ENCODE results near the gene ZNF136. TPM values are rescaled to one million over a fixed set of nuclear protein-coding genes. Genes with fewer than 3 reads are reported as not detected.

ZNF136 gene
- polyA plus RNA-seq (ENCODE audit: insufficient read length in 12 of 12), result 10 to 100 TPM in 2 of 12 donors, 1 to 10 TPM in 9, not detected in 1; 6.0 to 10.9 (median 8.6) TPM
- long read RNA-seq, donor 1, transcript ZNF136-201 (4 exons, 3,643 nt), result major isoform, 5 of 5 reads
- long read RNA-seq, donor 1, partial matches to known transcripts, result 0 of 5 reads
- long read RNA-seq, donor 1, other reads (novel, unspliced or antisense), result 0 of 5 reads
- long read RNA-seq, donor 2, partial matches to known transcripts, result 0 of 4 reads
- long read RNA-seq, donor 2, other reads (novel, unspliced or antisense), result 0 of 4 reads
- long read RNA-seq, donor 3, partial matches to known transcripts, result 0 of 1 reads
- long read RNA-seq, donor 3, other reads (novel, unspliced or antisense), result 0 of 1 reads
- long read RNA-seq, donor 4, partial matches to known transcripts, result 0 of 1 reads
- long read RNA-seq, donor 4, other reads (novel, unspliced or antisense), result 0 of 1 reads
- long read RNA-seq, donor 5, partial matches to known transcripts, result 0 of 2 reads
- long read RNA-seq, donor 5, other reads (novel, unspliced or antisense), result 0 of 2 reads
- long read RNA-seq, donor 6, partial matches to known transcripts, result 0 of 3 reads
- long read RNA-seq, donor 6, other reads (novel, unspliced or antisense), result 0 of 3 reads
- long read RNA-seq, donor 7, partial matches to known transcripts, result 0 of 1 reads
- long read RNA-seq, donor 7, other reads (novel, unspliced or antisense), result 0 of 1 reads
- long read RNA-seq, donor 8, partial matches to known transcripts, result 0 of 2 reads
- long read RNA-seq, donor 8, other reads (novel, unspliced or antisense), result 0 of 2 reads
- long read RNA-seq, donor 9, partial matches to known transcripts, result 0 of 2 reads
- long read RNA-seq, donor 9, other reads (novel, unspliced or antisense), result 0 of 2 reads
- long read RNA-seq, donor 10, partial matches to known transcripts, result 0 of 3 reads
- long read RNA-seq, donor 10, other reads (novel, unspliced or antisense), result 0 of 3 reads
- long read RNA-seq, donor 11, partial matches to known transcripts, result 0 of 4 reads
- long read RNA-seq, donor 11, other reads (novel, unspliced or antisense), result 0 of 4 reads

- DNase-seq, result peak; percentile 96
Measured at GRCh38 chr19:12162882-12163806, at the start of gene ZNF136. ZNF136 (plus strand) TSS chr19:12163096; CDS start chr19:12163204, 108 bp downstream.

DNA sequence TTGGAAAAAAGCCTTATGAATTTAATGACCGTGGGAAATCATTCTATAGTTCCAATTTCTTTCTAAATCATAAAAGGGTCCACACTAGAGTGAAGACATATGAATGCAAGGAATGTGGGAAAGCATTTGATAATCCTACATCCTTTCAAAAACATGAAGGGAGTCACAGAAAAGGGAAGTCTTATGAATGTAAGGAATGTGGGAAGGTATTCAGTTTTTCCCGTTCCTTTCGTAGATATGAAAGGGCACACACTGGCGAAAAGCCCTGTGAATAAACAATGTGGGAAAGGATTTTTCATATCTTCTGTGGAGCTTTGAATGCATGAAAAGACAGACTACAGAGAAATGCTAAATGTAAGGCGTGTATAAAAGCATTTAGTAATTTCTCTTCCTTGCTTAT is 49.8 kb upstream of the ZNF136 start:
- DNase-seq, result no peak

GRCh38 chr19:12117201-12117970 is 45.5 kb upstream of the ZNF136 start:
- DNase-seq, result no peak

DNA sequence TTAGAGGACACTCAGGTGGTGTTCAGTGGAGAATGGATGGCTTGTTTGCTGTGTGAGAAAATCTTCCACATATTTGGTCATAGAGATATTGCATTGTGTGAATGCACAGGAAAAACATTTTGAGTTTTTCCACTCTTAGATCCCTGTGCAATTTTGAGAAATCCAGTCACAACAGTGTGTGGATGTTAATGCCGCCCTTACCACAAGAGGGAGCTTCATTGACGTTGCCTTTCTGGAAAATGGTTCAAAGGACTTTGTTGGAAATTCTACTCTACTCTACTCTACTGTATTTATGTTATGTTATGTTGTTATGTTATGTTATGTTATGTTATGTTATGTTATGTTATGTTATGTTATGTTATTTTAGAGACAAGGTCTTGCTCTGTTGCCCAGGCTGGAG is 36.2 kb upstream of the ZNF136 start:
- DNase-seq, result no peak

- no peak for DNase-seq
Measured at GRCh38 chr19:12133069-12133468, 29.8 kb upstream of the ZNF136 start.

GRCh38 chr19:12137221-12137940 is 25.5 kb upstream of the ZNF136 start:
- DNase-seq, result no peak

GRCh38 chr19:12139269-12139668 is 23.6 kb upstream of the ZNF136 start:
- no peak for DNase-seq

DNA sequence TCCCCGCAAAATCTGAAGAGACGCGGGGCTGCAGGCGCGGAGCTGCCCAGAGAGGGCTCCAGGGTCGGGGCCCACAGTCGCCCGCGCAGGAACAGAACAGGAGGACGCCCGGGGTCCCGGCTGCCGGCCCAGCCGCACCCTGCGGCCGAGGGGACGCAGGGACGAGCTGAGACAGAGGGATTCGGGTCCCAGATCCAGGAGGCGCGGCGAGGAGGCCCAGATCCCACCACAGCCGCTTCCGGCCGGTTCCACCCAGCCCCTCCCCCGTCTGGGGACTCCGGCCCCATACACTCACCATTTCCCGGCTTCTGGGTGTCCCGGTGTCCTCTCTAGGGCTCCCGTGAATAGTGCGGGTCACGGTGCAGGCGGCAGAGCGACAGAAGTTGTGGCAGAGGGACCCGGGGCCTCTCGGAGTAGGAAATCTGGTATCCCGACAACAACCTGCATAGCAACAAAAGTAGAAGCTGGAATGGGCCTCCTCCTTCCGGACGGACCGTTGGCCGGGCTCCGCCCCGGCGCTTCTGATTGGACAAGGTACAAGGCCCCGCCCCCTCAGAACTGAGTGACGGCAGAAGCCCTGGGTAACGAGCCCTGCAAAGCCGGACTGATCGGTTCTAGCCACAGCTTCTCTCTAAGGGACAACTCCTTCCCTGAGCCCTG is 22.9 kb upstream of the ZNF136 start, which contains the start of gene ZNF20:
Gene ZNF20 (minus strand): TSS at position 466 of the 660 bp plus-strand sequence. CDS start 168 bp downstream, at position 298.
- peak; percentile 97 for DNase-seq

GRCh38 chr19:12140545-12141404 is 22.1 kb upstream of the ZNF136 start:
- peak; percentile 91 for DNase-seq

DNA sequence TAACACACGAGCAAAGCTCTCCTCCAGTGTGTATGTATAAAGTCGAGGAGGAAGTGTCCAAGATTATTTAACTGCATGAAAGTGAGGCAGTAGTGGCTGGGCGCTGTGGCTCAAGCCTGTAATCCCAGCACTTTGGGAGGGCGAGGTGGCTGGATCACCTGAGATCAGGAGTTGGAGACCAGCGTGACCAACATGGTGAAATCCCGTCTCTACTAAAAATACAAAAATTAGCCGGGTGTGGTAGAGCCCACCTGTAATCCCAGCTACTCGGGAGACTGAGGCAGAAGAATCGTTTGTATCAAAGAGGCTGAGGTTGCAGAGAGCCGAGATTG is 21.5 kb upstream of the ZNF136 start:
- no peak for DNase-seq

DNA sequence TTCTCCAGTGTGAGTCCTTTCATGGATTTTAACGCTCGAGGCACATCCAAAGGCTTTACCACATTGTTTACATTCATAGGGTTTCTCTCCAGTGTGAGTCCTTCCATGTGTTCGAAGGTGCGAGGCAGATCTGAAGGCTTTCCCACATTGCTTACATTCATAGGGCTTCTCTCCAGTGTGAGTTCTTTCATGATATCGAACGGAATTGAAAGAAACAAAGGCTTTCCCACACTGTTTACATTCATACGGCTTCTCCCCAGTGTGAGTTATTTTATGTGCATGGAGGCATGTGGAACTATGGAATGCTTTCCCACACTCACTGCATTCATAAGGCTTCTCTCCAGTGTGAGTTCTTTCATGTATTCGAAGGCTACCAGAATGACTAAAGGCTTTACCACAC is 17.5 kb upstream of the ZNF136 start:
- DNase-seq, result no peak

GRCh38 chr19:12155324-12155860 is 7.5 kb upstream of the ZNF136 start:
- DNase-seq, result peak; percentile 4

DNA sequence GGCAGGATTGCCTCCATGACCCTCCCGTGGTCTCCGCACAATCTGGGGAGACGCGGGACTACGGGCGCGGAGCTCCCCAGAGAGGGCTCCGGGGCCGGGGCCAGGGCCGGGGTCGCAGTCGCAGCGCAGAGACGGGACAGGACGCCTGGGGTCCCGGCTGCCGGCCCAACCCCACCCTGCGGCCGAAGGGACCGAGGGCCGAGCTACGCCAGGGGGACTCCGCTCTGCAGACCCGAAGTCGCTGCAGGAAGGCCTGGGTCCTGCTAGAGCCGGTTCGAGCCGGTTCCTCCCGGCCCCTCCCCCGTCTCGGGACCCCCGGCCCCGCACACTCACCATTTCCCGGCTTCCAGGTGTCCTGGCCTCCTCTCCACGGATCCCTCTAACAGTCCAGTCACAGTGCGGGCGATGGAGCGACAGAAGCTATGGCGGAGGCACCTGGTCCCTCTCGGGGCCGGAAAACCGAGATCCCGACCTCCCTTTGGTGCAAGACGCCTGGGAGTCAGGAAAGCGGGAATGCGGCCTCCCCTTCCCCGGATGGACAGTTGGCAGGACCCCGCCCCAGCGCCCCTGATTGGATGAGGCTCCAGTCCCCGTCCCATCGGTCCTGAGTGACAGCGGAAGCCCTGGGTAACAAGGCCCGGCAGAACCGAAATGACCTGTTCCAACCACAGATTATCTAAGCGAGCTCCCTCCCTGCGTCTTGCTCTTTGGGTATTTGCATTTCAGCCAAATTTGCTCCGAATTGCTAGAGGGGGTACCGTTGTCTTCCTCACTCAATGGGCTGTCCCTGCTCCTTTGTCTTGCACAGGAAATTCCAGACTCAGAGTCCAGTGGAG is 6.5 kb upstream of the ZNF136 start, which contains the start of gene ZNF625:
Gene ZNF625 (minus strand): TSS at position 512 of the 836 bp plus-strand sequence. CDS start 176 bp downstream, at position 336.
- peak; percentile 84 for DNase-seq

DNA sequence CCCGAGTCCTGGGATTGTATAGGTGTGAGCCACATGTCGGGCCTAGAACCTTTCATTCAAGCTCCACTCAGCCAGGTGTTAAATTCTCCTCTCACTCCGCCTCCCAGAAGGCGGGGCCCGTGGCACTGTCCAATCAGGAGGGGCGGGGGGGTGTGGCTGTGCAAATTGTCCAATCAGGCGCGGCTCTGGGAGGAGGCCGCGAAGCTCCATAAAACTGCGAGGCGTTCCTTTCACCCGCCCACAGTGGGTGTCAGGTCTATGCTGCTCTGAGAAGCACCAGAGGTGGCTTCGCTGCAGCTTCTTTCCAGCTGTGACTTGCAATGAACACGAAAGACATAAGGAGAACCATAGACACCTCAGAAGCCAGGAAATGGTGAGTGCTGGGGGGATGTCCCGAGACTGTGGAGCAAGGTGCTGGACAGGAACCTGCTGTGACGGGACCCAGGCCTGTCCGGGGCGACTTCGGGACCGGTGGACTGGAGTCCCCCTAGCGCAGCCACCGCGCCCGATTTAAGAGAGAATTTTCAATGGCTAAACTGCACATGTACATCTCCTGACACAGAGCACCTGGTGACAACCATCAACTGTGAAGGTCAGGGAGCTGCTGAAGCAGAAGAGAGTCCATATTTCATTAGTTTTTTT is 3.0 kb upstream of the ZNF136 start:
- no peak for DNase-seq

- DNase-seq, result no peak
Measured at GRCh38 chr19:12162513-12162881, 399 bp upstream of the ZNF136 start.

- DNase-seq, result no peak
Measured at GRCh38 chr19:12163826-12164225, 930 bp downstream of the ZNF136 start.

Data from muscle of arm (tissue), 14 donors.